ENCODE data around the gene SLC7A9. TPM values are rescaled to one million over a fixed set of nuclear protein-coding genes. Genes with fewer than 3 reads are reported as not detected.
"Not testable (repeated sequence)": the region's sequence is repeated elsewhere in the genome, so short reads cannot be mapped to it uniquely, and the experiment has no call there.

Gene SLC7A9
- total RNA-seq, 1 donor from 2014 or later = 0.64 TPM

- Mint-ChIP-seq H3K9me3 (ENCODE audit: unreplicated experiment) (no peaks in the 10 kb centered on the region), H3K27ac (ENCODE audit: unreplicated experiment) (no peak overlapping the region), H3K36me3 (ENCODE audit: unreplicated experiment) (no peaks in the 10 kb centered on the region), H3K4me3 (ENCODE audit: unreplicated experiment) (no peak overlapping the region), H3K27me3 (ENCODE audit: unreplicated experiment) (no peaks in the 10 kb centered on the region), H3K4me1 (ENCODE audit: low read depth, unreplicated experiment) (no peaks in the 10 kb centered on the region)
- no peak for TF ChIP-seq CTCF (IDR thresholded peaks at IDR 0.05; ENCODE audit: partially characterized antibody, unreplicated experiment)
- DNase-seq = no peak
These were observed 17.4 kb downstream of the SLC7A9 start for GRCh38 chr19:32852216-32852615.

- not testable (repeated sequence) for DNase-seq; H3K36me3 Mint-ChIP-seq (ENCODE audit: unreplicated experiment); H3K4me3 Mint-ChIP-seq (ENCODE audit: unreplicated experiment); H3K9me3 Mint-ChIP-seq (ENCODE audit: unreplicated experiment); H3K27me3 Mint-ChIP-seq (ENCODE audit: unreplicated experiment); H3K27ac Mint-ChIP-seq (ENCODE audit: unreplicated experiment); H3K4me1 Mint-ChIP-seq (ENCODE audit: low read depth, unreplicated experiment)
These were observed 21.5 kb downstream of the SLC7A9 start for GRCh38 chr19:32848035-32848434.

GRCh38 chr19:32843716-32844245 is 25.8 kb downstream of the SLC7A9 start:
- no peak for TF ChIP-seq CTCF (IDR thresholded peaks at IDR 0.05; ENCODE audit: partially characterized antibody, unreplicated experiment)
- no peak overlapping the region for H3K4me3 Mint-ChIP-seq (ENCODE audit: unreplicated experiment)
- H3K4me1 Mint-ChIP-seq (ENCODE audit: low read depth, unreplicated experiment) = no peaks in the 10 kb centered on the region
- H3K36me3 Mint-ChIP-seq (ENCODE audit: unreplicated experiment) = no peaks in the 10 kb centered on the region
- H3K9me3 Mint-ChIP-seq (ENCODE audit: unreplicated experiment) = no peaks in the 10 kb centered on the region
- DNase-seq = no peak
- H3K27ac Mint-ChIP-seq (ENCODE audit: unreplicated experiment) = no peak overlapping the region
- H3K27me3 Mint-ChIP-seq (ENCODE audit: unreplicated experiment) = no peaks in the 10 kb centered on the region

GRCh38 chr19:32842061-32842460 is 27.5 kb downstream of the SLC7A9 start:
- peaks cover under 1% of the 10 kb centered on the region for H3K27me3 Mint-ChIP-seq (ENCODE audit: unreplicated experiment)
- DNase-seq = no peak
- no peak for TF ChIP-seq CTCF (IDR thresholded peaks at IDR 0.05; ENCODE audit: partially characterized antibody, unreplicated experiment)
- H3K9me3 Mint-ChIP-seq (ENCODE audit: unreplicated experiment) = no peaks in the 10 kb centered on the region
- H3K4me3 Mint-ChIP-seq (ENCODE audit: unreplicated experiment) = no peak overlapping the region
- no peaks in the 10 kb centered on the region for H3K36me3 Mint-ChIP-seq (ENCODE audit: unreplicated experiment)
- no peak overlapping the region for H3K27ac Mint-ChIP-seq (ENCODE audit: unreplicated experiment)
- H3K4me1 Mint-ChIP-seq (ENCODE audit: low read depth, unreplicated experiment) = no peaks in the 10 kb centered on the region

- Mint-ChIP-seq H3K4me1 (ENCODE audit: low read depth, unreplicated experiment) (no peaks in the 10 kb centered on the region), H3K27ac (ENCODE audit: unreplicated experiment) (no peak overlapping the region)
These were observed 32.0 kb downstream of the SLC7A9 start for GRCh38 chr19:32837531-32837930.

GRCh38 chr19:32833388-32833787 is 36.2 kb downstream of the SLC7A9 start:
- not testable (repeated sequence) for H3K4me1 Mint-ChIP-seq (ENCODE audit: low read depth, unreplicated experiment); H3K36me3 Mint-ChIP-seq (ENCODE audit: unreplicated experiment); H3K9me3 Mint-ChIP-seq (ENCODE audit: unreplicated experiment); H3K27me3 Mint-ChIP-seq (ENCODE audit: unreplicated experiment); H3K4me3 Mint-ChIP-seq (ENCODE audit: unreplicated experiment); DNase-seq; H3K27ac Mint-ChIP-seq (ENCODE audit: unreplicated experiment)

More at GRCh38 chr19:32837531-32837930, 32.0 kb downstream of the SLC7A9 start:
- no peak for DNase-seq
- H3K9me3 Mint-ChIP-seq (ENCODE audit: unreplicated experiment) = no peaks in the 10 kb centered on the region
- H3K27me3 Mint-ChIP-seq (ENCODE audit: unreplicated experiment) = peaks cover 4% of the 10 kb centered on the region
- H3K36me3 Mint-ChIP-seq (ENCODE audit: unreplicated experiment) = no peaks in the 10 kb centered on the region
- TF ChIP-seq CTCF (IDR thresholded peaks at IDR 0.05; ENCODE audit: partially characterized antibody, unreplicated experiment) = no peak
- no peak overlapping the region for H3K4me3 Mint-ChIP-seq (ENCODE audit: unreplicated experiment)

- not testable (repeated sequence) for H3K36me3 Mint-ChIP-seq (ENCODE audit: unreplicated experiment); H3K9me3 Mint-ChIP-seq (ENCODE audit: unreplicated experiment); H3K4me3 Mint-ChIP-seq (ENCODE audit: unreplicated experiment); H3K4me1 Mint-ChIP-seq (ENCODE audit: low read depth, unreplicated experiment); DNase-seq; H3K27ac Mint-ChIP-seq (ENCODE audit: unreplicated experiment); H3K27me3 Mint-ChIP-seq (ENCODE audit: unreplicated experiment)
These were observed 36.7 kb downstream of the SLC7A9 start for GRCh38 chr19:32832825-32833224.

- not testable (repeated sequence) for H3K4me3 Mint-ChIP-seq (ENCODE audit: unreplicated experiment); H3K9me3 Mint-ChIP-seq (ENCODE audit: unreplicated experiment); H3K4me1 Mint-ChIP-seq (ENCODE audit: low read depth, unreplicated experiment); H3K27ac Mint-ChIP-seq (ENCODE audit: unreplicated experiment); H3K27me3 Mint-ChIP-seq (ENCODE audit: unreplicated experiment); DNase-seq; H3K36me3 Mint-ChIP-seq (ENCODE audit: unreplicated experiment)
These were observed 37.5 kb downstream of the SLC7A9 start for GRCh38 chr19:32832094-32832493.
